SU-DHL-6 (cell line): ENCODE data around the gene ARHGAP10.

Source experiments
- H2AFZ ChIP-seq: fragments of 200-600 bp; sonication (generic); 2 replicates; pipeline ENCODE4 v1.6.1; 2014; ENCODE audit warnings: low read depth, mild to moderate bottlenecking, moderate library complexity, mixed read lengths, antibody characterized with exemption, low read length; ENCODE audit not compliant: severe bottlenecking
- H3F3A ChIP-seq: fragments of 200-600 bp; shearing (Covaris generic); 2 replicates; pipeline ENCODE4 v1.6.0; 2016; ENCODE audit warnings: antibody characterized with exemption, mild to moderate bottlenecking; ENCODE audit not compliant: insufficient read depth
- H3K27ac ChIP-seq: fragments of 200-600 bp; sonication (generic); 2 replicates; pipeline ENCODE4 v1.5.1; 2016; ENCODE audit warnings: low read depth, mild to moderate bottlenecking, low read length, moderate library complexity, mixed read lengths
- H3K27me3 ChIP-seq: fragments of 200-600 bp; sonication (generic), shearing (Covaris generic); 2 replicates; pipeline ENCODE4 v1.6.0; 2014; ENCODE audit warnings: mild to moderate bottlenecking, low read length
- H3K36me3 ChIP-seq: fragments of 200-600 bp; sonication (generic); 2 replicates; pipeline ENCODE4 v1.6.1; 2014; ENCODE audit warnings: mild to moderate bottlenecking, low read length, mixed read lengths
- H3K4me2 ChIP-seq: fragments of 300-600, 200-600 bp; shearing (Covaris generic), sonication (generic); 2 replicates; pipeline ENCODE4 v1.6.0; 2014; ENCODE audit warnings: low read length, low read depth, mild to moderate bottlenecking; ENCODE audit not compliant: poor library complexity, severe bottlenecking
- H3K4me3 ChIP-seq: fragments of 200-600 bp; sonication (generic); 2 replicates; pipeline ENCODE4 v1.5.1; 2014; ENCODE audit warnings: antibody characterized with exemption, low read length, mild to moderate bottlenecking, mixed read lengths; ENCODE audit not compliant: insufficient read depth, poor library complexity, severe bottlenecking
- H3K79me2 ChIP-seq: fragments of 200-600 bp; sonication (generic); 2 replicates; pipeline ENCODE4 v1.6.1; 2014; ENCODE audit warnings: mild to moderate bottlenecking, low read length, moderate library complexity; ENCODE audit not compliant: insufficient read depth
- H3K9ac ChIP-seq: fragments of 200-600 bp; sonication (generic); 2 replicates; pipeline ENCODE4 v1.7.0; 2014; ENCODE audit warnings: mild to moderate bottlenecking, low read length
- H3K9me2 ChIP-seq: fragments of 200-600 bp; sonication (generic); replicated peaks from 2 replicates; pipeline ENCODE4 v1.6.1; 2014; ENCODE audit warnings: low read length; ENCODE audit not compliant: insufficient read depth
- H3K9me3 ChIP-seq: fragments of 200-600 bp; sonication (generic); 2 replicates; pipeline ENCODE4 v1.6.1; 2014; ENCODE audit warnings: low read length, mixed read lengths; ENCODE audit not compliant: insufficient read depth
- H4K20me1 ChIP-seq: fragments of 200-600 bp; sonication (generic); 2 replicates; pipeline ENCODE4 v1.6.1; 2014; ENCODE audit warnings: low read depth, mild to moderate bottlenecking, antibody characterized with exemption, low read length, moderate library complexity, mixed read lengths
- CTCF ChIP-seq: fragments of 200-600 bp; sonication (generic); IDR thresholded peaks from one replicate; pipeline ENCODE4 v1.5.1; 2017; ENCODE audit warnings: antibody characterized with exemption, mild to moderate bottlenecking, low read length, moderate library complexity; ENCODE audit not compliant: insufficient read depth, poor library complexity, severe bottlenecking
- EZH2phosphoT487 ChIP-seq: fragments of 200-600 bp; sonication (generic), shearing (Covaris generic); conservative IDR thresholded peaks from 2 replicates; pipeline ENCODE4 v1.6.1; 2018; ENCODE audit warnings: mild to moderate bottlenecking, antibody characterized with exemption, low read length, moderate library complexity, mixed read lengths

ARHGAP10 gene

GRCh38 chr4:147830987-147831386 is 99.1 kb downstream of the ARHGAP10 start:
- no peaks in the 10 kb centered on the region for H4K20me1 ChIP-seq
- H3K79me2 ChIP-seq, result no peaks in the 10 kb centered on the region
- H3K36me3 ChIP-seq, result no peaks in the 10 kb centered on the region
- no peak overlapping the region for H3K27ac ChIP-seq
- H2AFZ ChIP-seq, result no peak overlapping the region
- H3K4me3 ChIP-seq, result no peak overlapping the region
- TF ChIP-seq CTCF, result no peak
- H3K27me3 ChIP-seq, result no peaks in the 10 kb centered on the region
- H3K4me2 ChIP-seq, result no peak overlapping the region
- H3F3A ChIP-seq, result no peaks in the 10 kb centered on the region
- no peaks in the 10 kb centered on the region for H3K9me3 ChIP-seq
- no peaks in the 10 kb centered on the region for H3K9me2 ChIP-seq
- no peak overlapping the region for H3K9ac ChIP-seq

- no peaks in the 10 kb centered on the region for H3K9me2 ChIP-seq
- H3K79me2 ChIP-seq, result no peaks in the 10 kb centered on the region
- H3K27me3 ChIP-seq, result no peaks in the 10 kb centered on the region
- no peaks in the 10 kb centered on the region for H3K9me3 ChIP-seq
- TF ChIP-seq CTCF (no peak), EZH2phosphoT487 (no peak)
- H3K4me3 ChIP-seq, result no peak overlapping the region
- no peaks in the 10 kb centered on the region for H4K20me1 ChIP-seq
- H2AFZ ChIP-seq, result no peak overlapping the region
- no peaks in the 10 kb centered on the region for H3F3A ChIP-seq
- no peak overlapping the region for H3K4me2 ChIP-seq
- H3K9ac ChIP-seq, result no peak overlapping the region
- H3K27ac ChIP-seq, result no peak overlapping the region
- H3K36me3 ChIP-seq, result no peaks in the 10 kb centered on the region
Measured at GRCh38 chr4:147831551-147832171, 99.8 kb downstream of the ARHGAP10 start.

GRCh38 chr4:147833254-147833653 is 101.4 kb downstream of the ARHGAP10 start:
- Histone ChIP-seq H2AFZ (no peak overlapping the region), H4K20me1 (no peaks in the 10 kb centered on the region), H3F3A (no peaks in the 10 kb centered on the region), H3K27ac (no peak overlapping the region), H3K4me2 (no peak overlapping the region), H3K9me3 (no peaks in the 10 kb centered on the region), H3K36me3 (no peaks in the 10 kb centered on the region), H3K9ac (no peak overlapping the region), H3K27me3 (no peaks in the 10 kb centered on the region), H3K79me2 (no peaks in the 10 kb centered on the region), H3K9me2 (no peaks in the 10 kb centered on the region), H3K4me3 (no peak overlapping the region)
- no peak for TF ChIP-seq EZH2phosphoT487
- no peak for TF ChIP-seq CTCF
